Urinary bladder (tissue), 4 donors: ENCODE data around the gene SPOCK1. TPM values are rescaled to one million over a fixed set of nuclear protein-coding genes. Genes with fewer than 3 reads are reported as not detected.

Experiments used
- DNase-seq: peaks from one replicate; pipeline ENCODE4 v3.0.0-alpha.2; 2015; ENCODE audit errors: extremely low spot score
- H3K27ac ChIP-seq: one replicate; pipeline ENCODE4 v1.5.1; 2013; ENCODE audit warnings: low read depth, mild to moderate bottlenecking, moderate library complexity
- H3K36me3 ChIP-seq: one replicate; pipeline ENCODE4 v1.6.1; 2013; ENCODE audit warnings: mild to moderate bottlenecking, moderate library complexity; ENCODE audit not compliant: insufficient read depth
- H3K4me1 ChIP-seq: one replicate; pipeline ENCODE4 v1.6.1; 2013; ENCODE audit warnings: mild to moderate bottlenecking, moderate library complexity; ENCODE audit not compliant: insufficient read depth
- H3K4me3 ChIP-seq: one replicate; pipeline ENCODE4 v1.5.1; 2013; ENCODE audit warnings: low read depth, low read length
- WGBS: extraction: QIAGEN DNeasy Blood & Tissue Kit; methylation state at CpG from one replicate; pipeline ENCODE4 v1.1.7; 2013; 5-methylcytosine and 5-hydroxymethylcytosine counted together
- polyA plus RNA-seq: library from polyadenylated mRNA; stranded (reverse); fragments of 200-250 nt; gene quantifications from one replicate; pipeline ENCODE4 v1.2.3, GENCODE V29; 2013
- total RNA-seq: library from RNA; depleted of rRNA; stranded (reverse); fragments of >200 nt; gene quantifications from one replicate; pipeline ENCODE4 v1.2.3, GENCODE V29; 2014
- donor health status: healthy with polysubstance abuse.
- donor health status: healthy.

Gene SPOCK1
- total and polyA plus RNA-seq, 2 donors: 8.9 to 11.2 TPM

- H3K4me1 ChIP-seq: no peaks in the 10 kb centered on the region
- no peak for DNase-seq
- 91% methylated on average over 1 of the region's 1 CpG for WGBS
- H3K36me3 ChIP-seq: no peaks in the 10 kb centered on the region
- H3K4me3 ChIP-seq: no peak overlapping the region
- no peak overlapping the region for H3K27ac ChIP-seq
Observed at GRCh38 chr5:137126829-137127228, 372.3 kb downstream of the SPOCK1 start.

- DNase-seq: no peak
- 74% methylated on average over 2 of the region's 2 CpGs for WGBS
- Histone ChIP-seq H3K4me1 (no peaks in the 10 kb centered on the region), H3K36me3 (no peaks in the 10 kb centered on the region), H3K27ac (no peak overlapping the region), H3K4me3 (no peak overlapping the region)
Observed at GRCh38 chr5:137122558-137122957, 376.6 kb downstream of the SPOCK1 start.

GRCh38 chr5:137122075-137122474 is 377.1 kb downstream of the SPOCK1 start:
- H3K27ac ChIP-seq: no peak overlapping the region
- WGBS: 27% methylated on average over 3 of the region's 3 CpGs
- DNase-seq: no peak

GRCh38 chr5:137119321-137119720 is 379.8 kb downstream of the SPOCK1 start:
- H3K4me1 ChIP-seq: no peaks in the 10 kb centered on the region
- no peak overlapping the region for H3K4me3 ChIP-seq
- 52% methylated on average over 6 of the region's 6 CpGs for WGBS
- no peaks in the 10 kb centered on the region for H3K36me3 ChIP-seq
- DNase-seq: no peak
- no peak overlapping the region for H3K27ac ChIP-seq

More at GRCh38 chr5:137122075-137122474, 377.1 kb downstream of the SPOCK1 start:
- Histone ChIP-seq H3K4me1 (no peaks in the 10 kb centered on the region), H3K36me3 (no peaks in the 10 kb centered on the region), H3K4me3 (no peak overlapping the region)

- Histone ChIP-seq H3K27ac (no peak overlapping the region), H3K4me1 (peaks cover 1% of the 10 kb centered on the region), H3K36me3 (no peaks in the 10 kb centered on the region), H3K4me3 (no peak overlapping the region)
- WGBS: 70% methylated on average over 5 of the region's 5 CpGs
- DNase-seq: no peak
Observed at GRCh38 chr5:137118629-137119028, 380.5 kb downstream of the SPOCK1 start.

GRCh38 chr5:137115152-137115551 is 384.0 kb downstream of the SPOCK1 start:
- 70% methylated on average over 6 of the region's 6 CpGs for WGBS

GRCh38 chr5:137114529-137114928 is 384.6 kb downstream of the SPOCK1 start:
- no peaks in the 10 kb centered on the region for H3K36me3 ChIP-seq
- no peak overlapping the region for H3K27ac ChIP-seq
- no peak overlapping the region for H3K4me3 ChIP-seq
- 31% methylated on average over 2 of the region's 2 CpGs for WGBS
- H3K4me1 ChIP-seq: peaks cover 1% of the 10 kb centered on the region
- DNase-seq: no peak

More at GRCh38 chr5:137115152-137115551, 384.0 kb downstream of the SPOCK1 start:
- H3K4me1 ChIP-seq: peaks cover 1% of the 10 kb centered on the region
- H3K36me3 ChIP-seq: no peaks in the 10 kb centered on the region
- H3K27ac ChIP-seq: no peak overlapping the region
- DNase-seq: no peak
- no peak overlapping the region for H3K4me3 ChIP-seq

- DNase-seq: no peak
- H3K36me3 ChIP-seq: no peaks in the 10 kb centered on the region
- no peak overlapping the region for H3K4me3 ChIP-seq
- no peak overlapping the region for H3K27ac ChIP-seq
- 78% methylated on average over 3 of the region's 3 CpGs for WGBS
- peaks cover 1% of the 10 kb centered on the region for H3K4me1 ChIP-seq
Observed at GRCh38 chr5:137113939-137114338, 385.2 kb downstream of the SPOCK1 start.

GRCh38 chr5:137113161-137113560 is 386.0 kb downstream of the SPOCK1 start:
- WGBS: 88% methylated on average over 7 of the region's 7 CpGs
- H3K36me3 ChIP-seq: no peaks in the 10 kb centered on the region
- H3K4me3 ChIP-seq: no peak overlapping the region
- no peak overlapping the region for H3K27ac ChIP-seq
- H3K4me1 ChIP-seq: peaks cover 1% of the 10 kb centered on the region
- no peak for DNase-seq

- 70% methylated on average over 11 of the region's 11 CpGs for WGBS
- H3K36me3 ChIP-seq: no peaks in the 10 kb centered on the region
- H3K27ac ChIP-seq: no peak overlapping the region
- H3K4me1 ChIP-seq: no peaks in the 10 kb centered on the region
- DNase-seq: no peak
- no peak overlapping the region for H3K4me3 ChIP-seq
Observed at GRCh38 chr5:137105351-137106035, 393.6 kb downstream of the SPOCK1 start.

GRCh38 chr5:137101544-137101943 is 397.6 kb downstream of the SPOCK1 start:
- Histone ChIP-seq H3K4me3 (no peak overlapping the region), H3K36me3 (no peaks in the 10 kb centered on the region), H3K4me1 (no peaks in the 10 kb centered on the region), H3K27ac (no peak overlapping the region)
- DNase-seq: no peak
- WGBS: 27% methylated on average over 2 of the region's 2 CpGs

- 91% methylated on average over 3 of the region's 3 CpGs for WGBS
- no peaks in the 10 kb centered on the region for H3K4me1 ChIP-seq
- H3K36me3 ChIP-seq: no peaks in the 10 kb centered on the region
- no peak overlapping the region for H3K27ac ChIP-seq
- no peak overlapping the region for H3K4me3 ChIP-seq
- DNase-seq: no peak
Observed at GRCh38 chr5:137099651-137100050, 399.5 kb downstream of the SPOCK1 start.

- no peaks in the 10 kb centered on the region for H3K4me1 ChIP-seq
- no peak overlapping the region for H3K4me3 ChIP-seq
- H3K27ac ChIP-seq: no peak overlapping the region
- no peaks in the 10 kb centered on the region for H3K36me3 ChIP-seq
- WGBS: 88% methylated on average over 4 of the region's 4 CpGs
- DNase-seq: no peak
Observed at GRCh38 chr5:137098663-137099062, 400.5 kb downstream of the SPOCK1 start.

GRCh38 chr5:137098238-137098637 is 400.9 kb downstream of the SPOCK1 start:
- no peak for DNase-seq
- Histone ChIP-seq H3K36me3 (no peaks in the 10 kb centered on the region), H3K27ac (no peak overlapping the region), H3K4me1 (no peaks in the 10 kb centered on the region), H3K4me3 (no peak overlapping the region)
- WGBS: 70% methylated on average over 1 of the region's 1 CpG
